Measurements from ENCODE around the gene KIF26B.

Gene KIF26B

DNA sequence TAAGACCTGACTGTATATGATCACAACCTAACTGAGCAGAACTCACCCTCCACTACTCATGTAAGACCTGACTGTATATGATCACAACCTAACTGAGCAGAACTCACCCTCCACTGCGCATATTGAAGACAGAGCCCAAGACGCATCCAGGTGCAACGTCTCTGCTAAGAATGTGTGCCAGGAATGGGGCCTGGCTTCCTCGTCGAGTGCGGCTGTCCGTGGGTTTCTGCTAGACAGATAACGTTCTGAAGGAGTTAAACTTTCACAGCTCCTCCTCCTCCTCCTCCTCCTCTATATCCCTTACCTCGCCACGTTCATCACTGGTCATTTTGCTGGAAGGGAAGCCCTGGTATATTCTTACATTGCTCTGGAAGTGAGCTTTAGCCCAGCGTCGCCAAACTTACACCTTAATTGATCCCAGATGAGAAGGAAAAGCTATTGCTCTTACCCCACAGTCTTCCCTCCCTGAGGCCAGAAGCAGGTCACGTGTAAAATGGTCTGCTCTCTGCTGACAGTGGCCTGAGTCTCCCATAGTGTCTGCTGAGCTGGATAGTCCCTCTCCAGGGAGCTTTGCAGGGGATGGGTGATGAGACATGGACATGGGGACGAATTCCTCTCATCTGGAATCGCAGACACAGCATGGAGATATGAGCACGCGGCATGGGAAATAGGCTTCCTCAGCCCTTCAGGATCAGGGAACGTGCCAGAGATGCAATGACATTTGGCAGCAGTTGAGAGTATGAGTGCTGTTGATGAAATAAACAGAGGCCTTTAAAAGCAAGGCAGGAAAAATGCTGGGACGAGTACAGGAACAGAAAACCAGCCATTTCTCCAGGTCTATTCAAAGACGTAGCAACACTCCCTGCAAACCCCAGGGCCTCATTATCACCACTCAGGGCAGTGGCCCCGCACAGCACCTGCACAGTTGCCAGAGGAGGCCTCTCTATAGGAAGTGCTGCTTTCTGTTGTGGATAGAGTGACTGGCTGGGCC lies 528.1 kb downstream of the KIF26B start:
- no peak overlapping the region for H3K27ac ChIP-seq
- TF ChIP-seq, protein P1, sequence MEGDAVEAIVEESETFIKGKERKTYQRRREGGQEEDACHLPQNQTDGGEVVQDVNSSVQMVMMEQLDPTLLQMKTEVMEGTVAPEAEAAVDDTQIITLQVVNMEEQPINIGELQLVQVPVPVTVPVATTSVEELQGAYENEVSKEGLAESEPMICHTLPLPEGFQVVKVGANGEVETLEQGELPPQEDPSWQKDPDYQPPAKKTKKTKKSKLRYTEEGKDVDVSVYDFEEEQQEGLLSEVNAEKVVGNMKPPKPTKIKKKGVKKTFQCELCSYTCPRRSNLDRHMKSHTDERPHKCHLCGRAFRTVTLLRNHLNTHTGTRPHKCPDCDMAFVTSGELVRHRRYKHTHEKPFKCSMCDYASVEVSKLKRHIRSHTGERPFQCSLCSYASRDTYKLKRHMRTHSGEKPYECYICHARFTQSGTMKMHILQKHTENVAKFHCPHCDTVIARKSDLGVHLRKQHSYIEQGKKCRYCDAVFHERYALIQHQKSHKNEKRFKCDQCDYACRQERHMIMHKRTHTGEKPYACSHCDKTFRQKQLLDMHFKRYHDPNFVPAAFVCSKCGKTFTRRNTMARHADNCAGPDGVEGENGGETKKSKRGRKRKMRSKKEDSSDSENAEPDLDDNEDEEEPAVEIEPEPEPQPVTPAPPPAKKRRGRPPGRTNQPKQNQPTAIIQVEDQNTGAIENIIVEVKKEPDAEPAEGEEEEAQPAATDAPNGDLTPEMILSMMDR (conservative IDR thresholded peaks at IDR 0.05) = no peak

DNA sequence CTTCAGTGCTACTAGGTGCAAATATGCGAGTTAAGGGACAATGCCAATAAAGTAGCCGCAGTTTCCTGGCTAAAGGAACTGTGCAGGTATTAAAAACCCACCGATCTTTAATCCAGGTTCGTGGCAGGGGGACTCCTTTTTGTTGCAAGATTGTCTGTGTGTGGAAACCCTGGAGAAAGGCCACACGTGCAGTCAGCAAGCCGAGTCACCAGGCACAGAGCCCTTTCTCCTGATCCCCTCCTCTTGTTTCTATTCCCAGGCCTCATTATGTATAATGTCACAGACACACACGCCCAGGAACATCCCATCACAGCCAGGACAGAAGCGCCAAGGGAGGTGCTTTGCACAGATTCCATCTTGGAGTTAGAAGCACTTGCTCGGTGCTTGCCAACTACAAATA lies 528.9 kb downstream of the KIF26B start:
- H3K27ac ChIP-seq = no peak overlapping the region
- TF ChIP-seq, protein P1 (conservative IDR thresholded peaks at IDR 0.05) = no peak

DNA sequence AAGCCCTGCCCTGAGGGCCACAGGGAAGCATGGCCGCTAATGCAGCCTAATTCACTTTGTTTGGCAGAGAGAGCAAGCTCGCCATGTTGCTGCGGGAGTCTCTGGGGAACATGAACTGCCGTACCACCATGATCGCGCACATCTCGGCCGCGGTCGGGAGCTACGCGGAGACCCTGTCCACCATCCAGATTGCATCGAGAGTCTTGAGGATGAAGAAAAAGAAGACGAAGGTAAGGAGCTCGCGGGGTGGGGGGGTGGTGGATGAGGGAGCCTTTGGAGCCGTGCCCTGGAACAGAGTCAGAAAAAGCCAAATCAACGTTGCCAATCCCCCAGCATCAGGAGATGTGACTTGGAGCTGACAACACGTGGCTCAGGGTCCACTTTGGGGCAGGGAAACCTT lies 529.4 kb downstream of the KIF26B start:
- no peak overlapping the region for H3K27ac ChIP-seq
- TF ChIP-seq, protein P1 (conservative IDR thresholded peaks at IDR 0.05) = no peak

DNA sequence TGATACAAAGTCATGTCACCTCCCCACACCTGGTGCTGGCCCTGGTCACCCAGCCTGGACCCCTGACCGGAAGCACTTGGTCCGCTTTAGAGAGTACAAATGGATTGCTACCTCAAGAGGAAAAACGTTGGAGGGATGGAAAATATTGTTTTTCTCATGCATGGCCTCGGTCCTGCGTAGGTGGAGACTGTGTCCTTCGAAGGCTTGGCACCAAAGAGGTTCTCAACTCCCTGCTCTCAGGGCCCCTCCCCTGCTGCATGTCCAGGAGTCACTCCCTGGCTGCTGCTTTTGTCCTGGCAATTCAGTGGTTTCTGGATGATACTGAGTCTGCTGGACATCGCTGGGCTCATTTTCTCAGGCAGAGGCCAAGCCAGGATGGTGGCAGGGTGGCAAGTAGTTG lies 529.8 kb downstream of the KIF26B start:
- TF ChIP-seq, protein P1 (conservative IDR thresholded peaks at IDR 0.05) = no peak
- H3K27ac ChIP-seq = no peak overlapping the region

DNA sequence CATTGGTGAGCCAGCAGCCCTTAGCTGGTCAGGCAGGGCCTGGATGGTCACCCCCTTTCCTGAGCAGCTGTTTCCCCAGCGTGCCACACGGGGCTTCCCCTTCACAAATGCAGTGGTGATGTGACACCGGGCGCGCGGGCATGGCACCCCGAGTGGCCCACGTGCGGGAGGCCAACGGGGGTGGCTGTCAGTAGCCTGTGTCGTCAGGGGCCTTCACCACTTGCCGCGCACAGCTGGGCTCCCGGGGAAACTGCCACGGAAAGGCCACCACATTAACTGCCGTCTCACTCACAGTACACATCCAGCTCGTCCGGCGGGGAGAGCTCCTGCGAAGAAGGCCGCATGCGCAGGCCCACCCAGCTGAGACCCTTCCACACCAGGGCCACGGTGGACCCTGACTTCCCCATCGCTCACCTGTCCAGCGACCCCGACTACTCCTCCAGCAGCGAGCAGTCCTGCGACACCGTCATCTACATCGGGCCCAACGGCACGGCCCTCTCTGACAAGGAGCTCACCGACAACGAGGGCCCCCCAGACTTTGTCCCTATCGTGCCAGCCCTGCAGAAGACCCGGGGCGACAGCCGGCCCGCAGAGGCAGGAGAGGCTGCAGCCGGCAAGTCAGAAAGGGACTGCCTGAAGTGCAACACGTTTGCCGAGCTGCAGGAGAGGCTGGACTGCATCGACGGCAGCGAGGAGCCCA lies 530.5 kb downstream of the KIF26B start:
- no peak overlapping the region for H3K27ac ChIP-seq
- TF ChIP-seq, protein P1 (conservative IDR thresholded peaks at IDR 0.05) = no peak

DNA sequence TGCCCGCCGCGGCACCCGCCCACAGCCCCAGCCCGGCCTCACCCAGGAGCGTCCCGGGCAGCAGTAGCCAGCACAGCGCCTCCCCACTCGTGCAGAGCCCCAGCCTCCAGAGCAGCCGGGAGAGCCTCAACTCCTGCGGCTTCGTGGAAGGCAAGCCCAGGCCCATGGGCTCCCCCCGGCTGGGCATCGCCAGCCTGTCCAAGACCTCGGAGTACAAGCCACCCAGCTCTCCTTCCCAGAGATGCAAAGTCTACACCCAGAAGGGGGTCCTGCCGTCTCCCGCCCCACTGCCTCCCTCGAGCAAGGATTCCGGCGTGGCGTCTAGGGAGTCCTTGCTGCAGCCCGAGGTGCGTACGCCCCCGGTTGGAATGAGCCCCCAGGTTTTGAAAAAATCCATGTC lies 531.2 kb downstream of the KIF26B start:
- H3K27ac ChIP-seq = no peak overlapping the region
- TF ChIP-seq, protein P1 (conservative IDR thresholded peaks at IDR 0.05) = no peak

DNA sequence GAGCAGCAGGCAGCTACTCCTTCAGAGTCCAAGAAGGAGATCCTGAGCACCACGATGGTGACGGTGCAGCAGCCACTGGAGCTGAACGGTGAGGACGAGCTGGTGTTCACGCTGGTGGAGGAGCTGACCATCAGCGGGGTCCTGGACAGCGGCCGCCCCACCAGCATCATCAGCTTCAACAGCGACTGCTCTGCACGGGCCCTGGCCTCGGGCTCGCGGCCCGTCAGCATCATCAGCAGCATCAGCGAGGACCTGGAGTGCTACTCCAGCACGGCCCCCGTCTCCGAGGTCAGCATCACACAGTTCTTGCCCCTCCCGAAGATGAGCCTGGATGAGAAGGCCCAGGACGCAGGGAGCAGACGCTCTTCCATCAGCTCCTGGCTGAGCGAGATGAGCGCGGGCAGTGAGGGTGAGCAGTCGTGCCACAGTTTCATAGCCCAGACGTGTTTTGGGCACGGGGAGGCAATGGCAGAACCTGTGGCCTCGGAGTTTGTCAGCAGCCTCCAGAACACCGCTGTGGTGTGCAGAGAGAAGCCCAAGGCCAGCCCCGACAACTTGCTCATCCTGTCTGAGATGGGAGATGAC lies 531.8 kb downstream of the KIF26B start:
- TF ChIP-seq, protein P1 (conservative IDR thresholded peaks at IDR 0.05) = no peak
- no peak overlapping the region for H3K27ac ChIP-seq

Data from VCaP (cell line).